Liver (tissue), 2 donors: ENCODE data around the gene FGD4.

ENCODE experiments used
- CTCF ChIP-seq: fragments of 150-350 bp; IDR thresholded peaks from 2 replicates; pipeline ENCODE4 v1.5.1; 2017; ENCODE audit warnings: improper control_type of control experiment, low read depth, low read length; ENCODE audit not compliant: missing input control
- YY1 ChIP-seq: IDR thresholded peaks from 2 replicates; pipeline ENCODE4 v1.6.1; 2016; ENCODE audit warnings: antibody characterized with exemption, mild to moderate bottlenecking
- donor health status: healthy.

DNA sequence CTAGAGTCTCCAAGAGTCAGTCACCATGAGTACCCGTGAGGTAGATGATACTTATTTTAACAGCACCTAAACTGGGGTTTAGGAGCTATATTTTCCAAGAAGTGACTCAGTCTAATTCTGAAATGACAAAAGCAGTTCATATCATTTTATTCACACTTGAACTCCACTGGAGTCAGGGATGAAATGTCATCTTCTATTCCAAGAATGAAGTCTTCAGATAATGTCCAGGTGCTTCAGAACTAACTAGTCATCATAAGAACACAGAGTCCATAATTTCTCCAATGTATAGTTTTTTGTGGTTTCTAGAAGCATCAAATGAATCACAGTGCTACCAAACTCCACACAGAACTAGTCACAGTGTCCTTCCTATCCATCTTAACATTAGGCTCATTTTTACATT is 293.0 kb downstream of the FGD4 start:
- no peak for TF ChIP-seq CTCF
- no peak for TF ChIP-seq YY1
